Prostate gland (tissue), 2 donors: ENCODE results near the gene HACL1. TPM values are rescaled to one million over a fixed set of nuclear protein-coding genes. Genes with fewer than 3 reads are reported as not detected.
"Not testable (repeated sequence)": the region's sequence is repeated elsewhere in the genome, so short reads cannot be mapped to it uniquely, and the experiment has no call there.

Experiments used
- DNase-seq: peaks from one replicate; pipeline ENCODE4 v3.0.0-alpha.2; 2019; ENCODE audit warnings: low spot score
- H3K27ac ChIP-seq, 2 donors: fragments of 200-600 bp; sonication (generic); 2 replicates each; pipeline ENCODE4 v1.5.1; 2017 to 2019
- H3K27me3 ChIP-seq: fragments of 200-600 bp; sonication (generic); replicated peaks from 2 replicates; pipeline ENCODE4 v1.5.1; 2019; ENCODE audit not compliant: insufficient read depth
- H3K36me3 ChIP-seq, 2 donors: fragments of 200-600 bp; sonication (generic); 1 replicate in 1 of 2; 2 replicates in 1 of 2; pipeline versions ENCODE4 v1.5.1 to v1.8.1; 2017 to 2019
- H3K4me1 ChIP-seq: fragments of 200-600 bp; sonication (generic); replicated peaks from 2 replicates; pipeline ENCODE4 v1.5.1; 2019
- H3K4me3 ChIP-seq, 2 donors: fragments of 200-600 bp; sonication (generic); 2 replicates each; pipeline ENCODE4 v1.5.1; 2017 to 2019
- H3K9me3 ChIP-seq: fragments of 200-600 bp; sonication (generic); 2 replicates; pipeline ENCODE4 v1.5.1; 2017
- CTCF ChIP-seq, 4 experiments: fragments of 200-600 bp in 2 of 4; fragments of 450-650 bp in 2 of 4; sonication (generic) in 2 of 4; IDR thresholded peaks; 1 replicate in 3 of 4; 2 replicates in 1 of 4; pipeline ENCODE4 v1.5.1; 2016 to 2019; ENCODE audit warnings: antibody characterized with exemption in 4 of 4, mild to moderate bottlenecking in 2 of 4, moderate library complexity in 2 of 4
- POLR2A ChIP-seq: fragments of 450-650 bp; IDR thresholded peaks from one replicate; pipeline ENCODE4 v1.6.1; 2016; ENCODE audit warnings: antibody characterized with exemption, mild to moderate bottlenecking
- POLR2AphosphoS5 ChIP-seq: sonication (generic); formaldehyde crosslinking; IDR thresholded peaks from one replicate; pipeline ENCODE4 v1.6.1; 2017; ENCODE audit warnings: antibody characterized with exemption
- WGBS: methylation state at CpG from one replicate; pipeline ENCODE4 v1.1.5; 2018; 5-methylcytosine and 5-hydroxymethylcytosine counted together
- intact Hi-C: fragments of 100-400 bp; cut with DNase I; formaldehyde crosslinking; loops from one replicate; pipeline ENCODE4 v1.14.2; 2022
- total RNA-seq, 2 donors: library from RNA; depleted of rRNA; stranded (reverse); fragments of >200 nt; gene quantifications; one replicate each; pipeline ENCODE4 v1.1.0, GENCODE V29; 2016

HACL1 gene
- total RNA-seq, 2 donors from 2014 or later: 27.9 to 30.6 TPM

DNA sequence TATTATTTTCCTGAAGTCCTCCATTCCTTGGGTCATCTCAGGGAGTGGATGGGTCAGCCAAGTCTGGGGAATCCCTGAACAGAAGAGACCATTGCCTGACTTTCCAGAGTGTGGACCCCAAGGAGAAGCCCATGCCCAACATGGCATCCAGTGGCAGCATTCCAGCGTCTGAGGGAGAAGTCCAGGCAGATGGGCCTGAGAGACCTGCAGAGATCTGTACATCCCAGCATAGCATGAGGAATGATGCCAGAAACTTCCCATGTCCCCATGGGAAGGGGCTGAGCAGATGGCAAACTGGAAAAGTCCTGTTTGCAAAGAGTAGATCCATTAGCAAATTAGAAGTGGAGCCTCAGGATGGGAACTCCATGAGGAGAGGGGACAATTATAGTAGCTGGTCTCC lies 62.3 kb downstream of the HACL1 start:
- H3K27me3 ChIP-seq: no peaks in the 10 kb centered on the region
- WGBS: 80% methylated on average over 1 of the region's 1 CpG
- no peaks in the 10 kb centered on the region for H3K36me3 ChIP-seq
- no peaks in the 10 kb centered on the region for H3K9me3 ChIP-seq
- no peak for TF ChIP-seq CTCF (IDR thresholded peaks at IDR 0.05)
- no peak for TF ChIP-seq POLR2AphosphoS5
- no peak for TF ChIP-seq POLR2A
- H3K27ac ChIP-seq: no peak overlapping the region
- H3K4me3 ChIP-seq: no peak overlapping the region
- H3K4me1 ChIP-seq: no peaks in the 10 kb centered on the region
- intact Hi-C loops: no loop called here
- DNase-seq: no peak

- Histone ChIP-seq H3K9me3 (no peaks in the 10 kb centered on the region), H3K27me3 (no peaks in the 10 kb centered on the region), H3K4me1 (no peaks in the 10 kb centered on the region), H3K27ac (no peak overlapping the region), H3K36me3 (no peaks in the 10 kb centered on the region), H3K4me3 (no peak overlapping the region)
- intact Hi-C loops: no loop called here
- DNase-seq: no peak
- 97% methylated on average over 2 of the region's 2 CpGs for WGBS
- no peak for TF ChIP-seq POLR2A
- TF ChIP-seq CTCF (IDR thresholded peaks at IDR 0.05): no peak
- TF ChIP-seq POLR2AphosphoS5: no peak
Measured at GRCh38 chr3:15538345-15538744, 63.0 kb downstream of the HACL1 start.

GRCh38 chr3:15536856-15537255 lies 64.5 kb downstream of the HACL1 start:
- intact Hi-C loops: no loop called here
- no peak overlapping the region for H3K27ac ChIP-seq

GRCh38 chr3:15535732-15536131 lies 65.6 kb downstream of the HACL1 start:
- 100% methylated on average over 1 of the region's 1 CpG for WGBS
- Histone ChIP-seq H3K27me3 (no peaks in the 10 kb centered on the region), H3K9me3 (no peaks in the 10 kb centered on the region), H3K4me1 (no peaks in the 10 kb centered on the region), H3K36me3 (no peaks in the 10 kb centered on the region), H3K4me3 (no peak overlapping the region), H3K27ac (no peak overlapping the region)
- no peak for TF ChIP-seq CTCF (IDR thresholded peaks at IDR 0.05)
- TF ChIP-seq POLR2A: no peak
- no peak for TF ChIP-seq POLR2AphosphoS5
- intact Hi-C loops: no loop called here
- DNase-seq: no peak

More at GRCh38 chr3:15536856-15537255, 64.5 kb downstream of the HACL1 start:
- Histone ChIP-seq H3K36me3 (no peaks in the 10 kb centered on the region), H3K4me1 (no peaks in the 10 kb centered on the region), H3K9me3 (no peaks in the 10 kb centered on the region), H3K27me3 (no peaks in the 10 kb centered on the region), H3K4me3 (no peak overlapping the region)
- TF ChIP-seq CTCF (IDR thresholded peaks at IDR 0.05) (no peak), POLR2A (no peak), POLR2AphosphoS5 (no peak)
- 59% methylated on average over 2 of the region's 2 CpGs for WGBS
- no peak for DNase-seq

DNA sequence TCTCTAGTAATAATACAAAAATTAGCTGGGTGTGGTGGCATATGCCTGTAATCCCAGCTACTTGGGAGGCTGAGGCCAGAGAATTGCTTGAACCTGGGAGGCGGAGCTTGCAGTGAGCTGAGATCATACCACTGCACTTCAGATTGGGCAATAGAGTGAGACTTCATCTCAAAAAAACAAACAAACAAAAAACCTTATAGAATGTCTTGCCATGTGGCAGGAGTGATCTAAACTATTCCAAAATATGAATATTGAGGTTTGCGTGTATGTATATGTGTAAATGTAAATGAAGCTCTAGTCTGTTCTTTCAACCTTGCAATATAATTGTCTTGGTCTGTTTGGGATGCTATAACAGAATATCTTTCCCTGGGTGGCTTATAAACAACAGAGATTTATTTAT lies 68.8 kb downstream of the HACL1 start:
- H3K27ac ChIP-seq, intact Hi-C loops, H3K36me3 ChIP-seq, H3K4me3 ChIP-seq, H3K27me3 ChIP-seq, H3K4me1 ChIP-seq, H3K9me3 ChIP-seq, DNase-seq: not testable (repeated sequence)
- WGBS: 93% methylated on average over 2 of the region's 2 CpGs
